SK-N-SH treated with all-trans-retinoic acid at 6 μM for 48 hours (cell line): ENCODE data around the gene CDPF1.

Experiments
- ARNTL ChIP-seq: fragments of 450-650 bp; formaldehyde crosslinking; IDR thresholded peaks from 2 replicates; pipeline ENCODE4 v1.5.0; 2020; ENCODE audit warnings: low read depth, mild to moderate bottlenecking, moderate library complexity, borderline replicate concordance
- TCF4 ChIP-seq: fragments of 250-450 bp; sonication (Bioruptor Pico); IDR thresholded peaks from 2 replicates; pipeline ENCODE4 v1.8.0; 2021; ENCODE audit warnings: mild to moderate bottlenecking, moderate library complexity, borderline replicate concordance

DNA sequence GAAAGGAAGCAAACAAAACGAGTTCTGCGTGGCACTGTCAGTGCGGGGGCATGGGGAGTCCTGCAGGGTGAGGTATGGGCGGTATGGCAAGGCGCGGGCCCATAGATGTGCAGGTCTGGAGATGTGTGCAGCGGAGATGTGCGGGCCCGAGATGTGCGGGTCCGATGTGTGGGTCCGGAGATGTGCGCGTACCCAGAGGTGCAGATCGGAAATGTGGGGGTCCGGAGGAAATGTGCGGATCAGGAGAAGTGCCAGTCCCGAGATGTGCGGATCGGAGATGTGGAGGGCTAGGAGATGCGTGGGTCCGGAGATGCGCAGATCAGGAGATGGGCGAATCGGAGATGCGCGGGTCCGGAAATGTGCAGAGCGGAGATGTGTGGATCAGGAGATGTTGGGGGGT is 35.9 kb downstream of the CDPF1 start:
- TF ChIP-seq ARNTL (no peak), TCF4 (CRISPR knock-in tag) (no peak)
